HepG2 (cell line): ENCODE data around the gene YWHAQ. TPM values are rescaled to one million over a fixed set of nuclear protein-coding genes. Genes with fewer than 3 reads are reported as not detected.

Experiments used
- ELF1 ChIP-seq: sonication (generic); formaldehyde crosslinking; IDR thresholded peaks from 2 replicates; pipeline ENCODE4 v1.4.0; 2020; ENCODE audit warnings: missing genetic modification reagents
- FOXK1 ChIP-seq: sonication (generic); formaldehyde crosslinking; IDR thresholded peaks from 2 replicates; pipeline ENCODE4 v1.4.0; 2020; ENCODE audit warnings: low read depth, missing genetic modification reagents, borderline replicate concordance
- GRHL1 ChIP-seq: sonication (generic); formaldehyde crosslinking; conservative IDR thresholded peaks from 2 replicates; pipeline ENCODE4 v1.8.0; 2022; ENCODE audit warnings: missing genetic modification reagents
- HNRNPH1 ChIP-seq: fragments of 200-400 bp; formaldehyde crosslinking; optimal IDR thresholded peaks from 2 replicates; pipeline ENCODE3; 2017; ENCODE audit warnings: mild to moderate bottlenecking, low read depth, low read length
- KIAA2018 ChIP-seq: sonication (generic); formaldehyde crosslinking; IDR thresholded peaks from 2 replicates; pipeline ENCODE4 v1.5.0; 2020; ENCODE audit warnings: mild to moderate bottlenecking, missing genetic modification reagents, borderline replicate concordance
- MEIS1 ChIP-seq: sonication (generic); formaldehyde crosslinking; IDR thresholded peaks from 2 replicates; pipeline ENCODE4 v1.9.0; 2021; ENCODE audit warnings: mild to moderate bottlenecking, missing genetic modification reagents, moderate library complexity, borderline replicate concordance
- NCOA1 ChIP-seq: sonication (generic); formaldehyde crosslinking; IDR thresholded peaks from 2 replicates; pipeline ENCODE4 v1.9.0; 2021; ENCODE audit warnings: missing genetic modification reagents
- NR0B2 ChIP-seq: sonication (generic); formaldehyde crosslinking; IDR thresholded peaks from 2 replicates; pipeline ENCODE4 v1.4.0; 2020; ENCODE audit warnings: mild to moderate bottlenecking, missing genetic modification reagents
- PAF1 ChIP-seq: IDR thresholded peaks from 2 replicates; pipeline ENCODE4 v1.6.1; 2016; ENCODE audit warnings: missing genetic modification reagents, missing compliant biosample characterization
- PHF5A ChIP-seq: IDR thresholded peaks from one replicate; pipeline ENCODE4 v1.6.1; 2018; ENCODE audit warnings: low read depth, missing genetic modification reagents; ENCODE audit not compliant: unreplicated experiment
- POLR2AphosphoS2 ChIP-seq: IDR thresholded peaks from 2 replicates; pipeline ENCODE4 v1.6.1; 2011; ENCODE audit warnings: low read depth, low read length, improper control_type of control experiment
- SIX1 ChIP-seq: sonication (generic); formaldehyde crosslinking; IDR thresholded peaks from 2 replicates; pipeline ENCODE4 v1.4.0; 2020; ENCODE audit warnings: missing genetic modification reagents, borderline replicate concordance
- WIZ ChIP-seq: sonication (generic); formaldehyde crosslinking; IDR thresholded peaks from 2 replicates; pipeline ENCODE4 v1.5.1; 2020; ENCODE audit warnings: mild to moderate bottlenecking, missing genetic modification reagents
- ZNF556 ChIP-seq: sonication (generic); formaldehyde crosslinking; IDR thresholded peaks from 2 replicates; pipeline ENCODE4 v1.4.0; 2020; ENCODE audit warnings: mild to moderate bottlenecking, missing genetic modification reagents, borderline replicate concordance
- ZNF660 ChIP-seq: sonication (generic); formaldehyde crosslinking; IDR thresholded peaks from 2 replicates; pipeline ENCODE4 v1.5.1; 2020; ENCODE audit warnings: mild to moderate bottlenecking, low read depth, missing genetic modification reagents, borderline replicate concordance
- ZNF790 ChIP-seq: sonication (generic); formaldehyde crosslinking; IDR thresholded peaks from 2 replicates; pipeline ENCODE4 v1.8.0; 2022; ENCODE audit warnings: missing genetic modification reagents, mild to moderate bottlenecking, borderline replicate concordance
- ZUFSP ChIP-seq: sonication (generic); formaldehyde crosslinking; IDR thresholded peaks from 2 replicates; pipeline ENCODE4 v1.9.0; 2021; ENCODE audit warnings: missing genetic modification reagents, mild to moderate bottlenecking, borderline replicate concordance
- polyA plus RNA-seq, 8 experiments: library from polyadenylated mRNA; depleted of rRNA in 3 of 8; stranded (reverse) in 7 of 8; unstranded in 1 of 8; fragments of >200 nt; fragmentation: Illumina TruSeq in 4 of 8; extraction: Trizol in 4 of 8; gene quantifications; 2 replicates each; pipeline versions ENCODE4 v1.2.1 to v1.2.3, GENCODE V29; 2011 to 2016; ENCODE audit warnings: low read depth in 4 of 8, missing spikeins in 1 of 8, mixed read lengths in 1 of 8; ENCODE audit not compliant: insufficient read depth in 1 of 8
- total RNA-seq, 5 experiments: library from RNA; depleted of rRNA; stranded (reverse); fragments of >200 nt; fragmentation: Illumina TruSeq; extraction: Trizol; gene quantifications; 2 replicates each; pipeline ENCODE4 v1.2.3, GENCODE V29; 2016; ENCODE audit warnings: low read depth in 1 of 5

YWHAQ gene
- total and polyA plus RNA-seq, 2 of the 13 experiments (the other 11 are each of a cell fraction or from before 2014, with no cell fraction given): 160 to 304 TPM

GRCh38 chr2:9556121-9556743, 74.6 kb downstream of the YWHAQ start (continued):
- TF ChIP-seq GRHL1 (CRISPR knock-in tag) (no peak), PHF5A (no peak), ZUFSP (no peak), FOXK1 (no peak), HNRNPH1 (no peak), ZNF660 (CRISPR knock-in tag) (0 out of 2 replicates have a peak, but pooled peaks have one; percentile 17), ZNF556 (no peak), SIX1 (no peak), WIZ (CRISPR knock-in tag) (peak; percentile 4; the same call in 1 of the 2 replicates), PAF1 (CRISPR knock-in tag) (no peak), ELF1 (no peak), POLR2AphosphoS2 (no peak), NR0B2 (CRISPR knock-in tag) (no peak), MEIS1 (CRISPR knock-in tag) (peak; percentile 12; the same call in 1 of the 2 replicates), ZNF790 (CRISPR knock-in tag) (no peak), NCOA1 (CRISPR knock-in tag) (no peak), KIAA2018 (CRISPR knock-in tag) (no peak)
